Neural progenitor cell (in vitro differentiated cells): ENCODE measurements around the gene METTL9. TPM values are rescaled to one million over a fixed set of nuclear protein-coding genes. Genes with fewer than 3 reads are reported as not detected.

Experiments
- DNase-seq: peaks from one replicate; pipeline ENCODE4 v3.0.0-alpha.2; 2016; ENCODE audit warnings: low spot score
- H2AFZ ChIP-seq: fragments of 200-600 bp; sonication (generic); replicated peaks from 2 replicates; pipeline ENCODE4 v1.6.1; 2016; ENCODE audit warnings: antibody characterized with exemption
- H3F3A ChIP-seq: fragments of 200-600 bp; sonication (generic); 2 replicates; pipeline ENCODE4 v1.6.1; 2016; ENCODE audit warnings: antibody characterized with exemption, low read depth
- H3K27ac ChIP-seq: fragments of 200-600 bp; sonication (generic); 2 replicates; pipeline ENCODE4 v1.5.1; 2016; ENCODE audit warnings: mild to moderate bottlenecking
- H3K27me3 ChIP-seq: fragments of 200-600 bp; sonication (generic); 2 replicates; pipeline ENCODE4 v1.6.1; 2016; ENCODE audit warnings: mild to moderate bottlenecking, moderate library complexity
- H3K36me3 ChIP-seq: fragments of 200-600 bp; sonication (generic); 2 replicates; pipeline ENCODE4 v1.5.1; 2016
- H3K4me1 ChIP-seq: fragments of 200-600 bp; sonication (generic); 2 replicates; pipeline ENCODE4 v1.6.1; 2016; ENCODE audit warnings: mixed run types
- H3K4me2 ChIP-seq: fragments of 200-600 bp; sonication (generic); 2 replicates; pipeline ENCODE4 v1.6.1; 2016
- H3K4me3 ChIP-seq: fragments of 200-600 bp; sonication (generic); 2 replicates; pipeline ENCODE4 v1.5.1; 2016
- H3K79me2 ChIP-seq: fragments of 200-600 bp; sonication (generic); 2 replicates; pipeline ENCODE4 v1.6.1; 2016; ENCODE audit warnings: low read depth
- H3K9ac ChIP-seq: fragments of 200-600 bp; sonication (generic); 2 replicates; pipeline ENCODE4 v1.6.1; 2016
- H3K9me3 ChIP-seq: fragments of 200-600 bp; sonication (generic); 2 replicates; pipeline ENCODE4 v1.5.1; 2016; ENCODE audit warnings: low read depth
- H4K20me1 ChIP-seq: fragments of 200-600 bp; sonication (generic); 2 replicates; pipeline ENCODE4 v1.6.1; 2016; ENCODE audit warnings: low read depth
- H3K27ac Mint-ChIP-seq: 3 replicates; pipeline ENCODE4 v1.8.0; 2021; ENCODE audit warnings: mixed read lengths
- H3K27me3 Mint-ChIP-seq: 2 replicates; pipeline ENCODE4 v1.8.0; 2022; ENCODE audit warnings: low read depth, mild to moderate bottlenecking, inconsistent platforms, moderate library complexity, mixed read lengths; ENCODE audit not compliant: insufficient read depth
- H3K36me3 Mint-ChIP-seq: 3 replicates; pipeline ENCODE4 v1.8.0; 2021; ENCODE audit warnings: mixed read lengths
- H3K4me1 Mint-ChIP-seq: 3 replicates; pipeline ENCODE4 v1.8.0; 2021; ENCODE audit warnings: mixed read lengths
- H3K4me3 Mint-ChIP-seq: 3 replicates; pipeline ENCODE4 v1.8.0; 2021; ENCODE audit warnings: mild to moderate bottlenecking, moderate library complexity, mixed read lengths
- H3K9me3 Mint-ChIP-seq: 3 replicates; pipeline ENCODE4 v1.8.0; 2020; ENCODE audit warnings: mixed read lengths
- EZH2 ChIP-seq: fragments of 200-600 bp; sonication (generic); IDR thresholded peaks from 2 replicates; pipeline ENCODE4 v1.6.1; 2017; ENCODE audit warnings: antibody characterized with exemption, mild to moderate bottlenecking, moderate library complexity
- EZH2phosphoT487 ChIP-seq: fragments of 200-600 bp; sonication (generic); IDR thresholded peaks from 2 replicates; pipeline ENCODE4 v1.6.1; 2017; ENCODE audit warnings: antibody characterized with exemption
- total RNA-seq: library from RNA; depleted of rRNA; stranded (reverse); fragments of >200 nt; gene quantifications from 2 replicates; pipeline ENCODE4 v1.2.3, GENCODE V29; 2015; ENCODE audit warnings: low replicate concordance
- TF ChIP-seq, protein P1 (sequence below): fragments of 200-600 bp; sonication (generic); IDR thresholded peaks from 2 replicates; pipeline ENCODE4 v1.5.1; 2017; ENCODE audit warnings: antibody characterized with exemption, mild to moderate bottlenecking

Gene METTL9
- total RNA-seq, 1 donor from 2014 or later: 329 TPM

DNA sequence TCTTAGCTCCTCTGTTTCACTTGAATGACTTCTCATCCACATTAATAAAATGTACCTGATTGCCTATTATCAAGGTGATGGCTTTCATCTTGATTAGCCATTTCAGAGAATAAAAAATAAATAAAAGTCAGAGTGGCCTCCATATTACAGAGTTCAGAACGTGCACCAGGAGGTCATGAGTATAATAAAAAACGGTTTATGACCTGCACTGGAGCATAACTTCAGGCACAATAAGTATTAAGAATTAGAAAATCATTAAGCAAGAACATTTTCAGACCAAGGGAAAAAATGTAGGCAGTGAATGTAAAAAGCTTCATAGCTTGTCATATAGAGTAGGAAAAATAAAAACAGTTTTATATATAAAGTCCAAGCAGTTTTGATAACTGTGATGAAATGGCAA is 11.4 kb downstream of the METTL9 start:
- H3K4me1 Mint-ChIP-seq: peaks cover 41% of the 10 kb centered on the region
- H3K79me2 ChIP-seq: peaks cover 100% of the 10 kb centered on the region
- H2AFZ ChIP-seq: no peak overlapping the region
- H3K4me3 Mint-ChIP-seq: no peak overlapping the region
- H3K27ac Mint-ChIP-seq: no peak overlapping the region
- TF ChIP-seq EZH2: no peak
- TF ChIP-seq, protein P1, sequence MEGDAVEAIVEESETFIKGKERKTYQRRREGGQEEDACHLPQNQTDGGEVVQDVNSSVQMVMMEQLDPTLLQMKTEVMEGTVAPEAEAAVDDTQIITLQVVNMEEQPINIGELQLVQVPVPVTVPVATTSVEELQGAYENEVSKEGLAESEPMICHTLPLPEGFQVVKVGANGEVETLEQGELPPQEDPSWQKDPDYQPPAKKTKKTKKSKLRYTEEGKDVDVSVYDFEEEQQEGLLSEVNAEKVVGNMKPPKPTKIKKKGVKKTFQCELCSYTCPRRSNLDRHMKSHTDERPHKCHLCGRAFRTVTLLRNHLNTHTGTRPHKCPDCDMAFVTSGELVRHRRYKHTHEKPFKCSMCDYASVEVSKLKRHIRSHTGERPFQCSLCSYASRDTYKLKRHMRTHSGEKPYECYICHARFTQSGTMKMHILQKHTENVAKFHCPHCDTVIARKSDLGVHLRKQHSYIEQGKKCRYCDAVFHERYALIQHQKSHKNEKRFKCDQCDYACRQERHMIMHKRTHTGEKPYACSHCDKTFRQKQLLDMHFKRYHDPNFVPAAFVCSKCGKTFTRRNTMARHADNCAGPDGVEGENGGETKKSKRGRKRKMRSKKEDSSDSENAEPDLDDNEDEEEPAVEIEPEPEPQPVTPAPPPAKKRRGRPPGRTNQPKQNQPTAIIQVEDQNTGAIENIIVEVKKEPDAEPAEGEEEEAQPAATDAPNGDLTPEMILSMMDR: no peak
- H3K36me3 Mint-ChIP-seq: peaks cover 14% of the 10 kb centered on the region
- H3K4me3 ChIP-seq: no peak overlapping the region
- H4K20me1 ChIP-seq: peaks cover 83% of the 10 kb centered on the region
- no peaks in the 10 kb centered on the region for H3K36me3 ChIP-seq
- H3F3A ChIP-seq: peaks cover 27% of the 10 kb centered on the region
- H3K27me3 ChIP-seq: no peaks in the 10 kb centered on the region
- no peaks in the 10 kb centered on the region for H3K9me3 ChIP-seq
- no peaks in the 10 kb centered on the region for H3K27me3 Mint-ChIP-seq
- peaks cover 45% of the 10 kb centered on the region for H3K4me1 ChIP-seq
- H3K9me3 Mint-ChIP-seq: no peaks in the 10 kb centered on the region
- no peak overlapping the region for H3K9ac ChIP-seq
- H3K27ac ChIP-seq: peak overlapping the region; percentile 70
- H3K4me2 ChIP-seq: peak overlapping the region; percentile 71
- DNase-seq: no peak

DNA sequence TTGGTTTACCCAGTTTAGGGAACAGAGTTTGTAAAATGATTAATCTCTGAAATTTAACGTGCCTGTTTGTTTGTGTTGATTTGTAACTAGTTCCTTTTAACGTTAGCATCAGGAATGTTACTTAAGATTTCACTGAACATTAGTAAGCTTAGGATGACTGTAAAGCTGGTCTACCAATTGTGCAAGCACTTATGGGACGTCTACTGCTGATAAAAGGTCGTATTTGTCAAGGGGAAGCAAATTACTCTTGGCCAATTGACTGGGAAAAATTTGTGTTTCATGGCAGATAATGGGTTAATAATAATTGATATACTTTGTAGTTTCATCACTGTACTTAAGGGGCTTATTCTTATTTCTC is 11.8 kb downstream of the METTL9 start:
- peaks cover 45% of the 10 kb centered on the region for H3K4me1 ChIP-seq
- H3K4me3 ChIP-seq: no peak overlapping the region
- no peaks in the 10 kb centered on the region for H3K36me3 ChIP-seq
- Mint-ChIP-seq H3K4me1 (peaks cover 41% of the 10 kb centered on the region), H3K4me3 (no peak overlapping the region), H3K36me3 (peaks cover 15% of the 10 kb centered on the region), H3K9me3 (no peaks in the 10 kb centered on the region), H3K27ac (no peak overlapping the region), H3K27me3 (no peaks in the 10 kb centered on the region)
- no peak for DNase-seq
- no peaks in the 10 kb centered on the region for H3K27me3 ChIP-seq
- H4K20me1 ChIP-seq: peaks cover 81% of the 10 kb centered on the region
- H3K27ac ChIP-seq: peak overlapping the region; percentile 70
- peaks cover 100% of the 10 kb centered on the region for H3K79me2 ChIP-seq
- H3F3A ChIP-seq: peaks cover 27% of the 10 kb centered on the region
- no peak overlapping the region for H2AFZ ChIP-seq
- no peak overlapping the region for H3K9ac ChIP-seq
- TF ChIP-seq, protein P1: no peak
- TF ChIP-seq EZH2phosphoT487 (no peak), EZH2 (no peak)
- peak overlapping the region; percentile 71 for H3K4me2 ChIP-seq
- H3K9me3 ChIP-seq: no peaks in the 10 kb centered on the region

DNA sequence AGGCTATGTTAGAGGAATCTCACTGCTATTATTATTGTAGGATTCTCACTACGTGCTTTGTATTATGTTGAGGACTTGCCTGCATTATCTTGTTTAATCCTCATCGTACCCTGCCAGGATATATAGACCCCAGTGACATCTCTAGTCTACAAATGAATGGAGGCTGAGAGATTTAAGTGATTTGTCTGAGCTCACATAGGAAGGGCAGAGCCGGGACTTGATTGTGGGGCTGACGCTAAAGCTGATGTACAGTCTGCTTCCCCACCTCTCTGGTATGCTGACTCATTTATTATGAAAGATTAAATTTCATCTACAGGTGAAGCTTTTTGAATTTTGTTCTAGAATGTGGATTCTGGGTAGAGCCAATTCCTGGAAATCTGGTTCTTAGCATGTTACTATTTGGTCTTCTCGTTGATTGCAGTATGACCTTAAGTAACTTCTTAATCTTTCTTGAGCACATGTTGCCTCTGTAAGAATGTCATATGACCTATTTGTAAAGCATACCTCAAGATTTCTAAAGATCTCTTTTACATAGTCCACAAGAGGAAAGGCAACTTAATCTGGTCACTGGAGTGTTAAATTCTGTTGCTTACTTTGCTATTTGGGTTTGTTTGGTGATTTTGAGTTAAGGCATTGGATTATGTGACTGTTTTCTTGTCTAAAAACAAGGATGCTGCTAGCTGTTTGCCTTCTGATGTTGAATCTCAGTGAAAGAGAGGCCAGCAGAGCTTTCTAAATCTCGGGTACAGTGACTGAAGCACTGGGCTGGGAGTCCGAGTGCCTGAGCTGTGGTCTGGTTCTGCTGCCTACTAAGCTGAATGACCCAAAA is 12.4 kb downstream of the METTL9 start:
- H3K36me3 Mint-ChIP-seq: peaks cover 15% of the 10 kb centered on the region
- TF ChIP-seq EZH2phosphoT487 (no peak), EZH2 (no peak)
- TF ChIP-seq, protein P1: no peak
- Histone ChIP-seq H3F3A (peaks cover 27% of the 10 kb centered on the region), H2AFZ (no peak overlapping the region), H3K4me1 (peaks cover 45% of the 10 kb centered on the region), H3K4me3 (peak overlapping the region; percentile 15), H3K79me2 (peaks cover 100% of the 10 kb centered on the region), H3K27me3 (no peaks in the 10 kb centered on the region), H3K27ac (peak overlapping the region; percentile 70), H3K4me2 (peak overlapping the region; percentile 71), H3K9ac (no peak overlapping the region), H4K20me1 (peaks cover 75% of the 10 kb centered on the region), H3K36me3 (no peaks in the 10 kb centered on the region), H3K9me3 (no peaks in the 10 kb centered on the region)
- peak; percentile 59 for DNase-seq
- no peaks in the 10 kb centered on the region for H3K9me3 Mint-ChIP-seq
- H3K4me3 Mint-ChIP-seq: peak overlapping the region; percentile 25
- peaks cover 41% of the 10 kb centered on the region for H3K4me1 Mint-ChIP-seq
- H3K27me3 Mint-ChIP-seq: no peaks in the 10 kb centered on the region
- H3K27ac Mint-ChIP-seq: no peak overlapping the region
